Kidney epithelial cell (primary cell): ENCODE data around the gene CAMTA1. TPM values are rescaled to one million over a fixed set of nuclear protein-coding genes. Genes with fewer than 3 reads are reported as not detected.

ENCODE experiments used
- DNase-seq: peaks from one replicate; pipeline ENCODE4 v3.0.0-alpha.2; 2010; ENCODE audit warnings: low read depth
- H3K27me3 ChIP-seq: 2 replicates; pipeline ENCODE4 v1.6.0; 2011; ENCODE audit warnings: low read length; ENCODE audit not compliant: control insufficient read depth, insufficient read depth
- H3K36me3 ChIP-seq: 2 replicates; pipeline ENCODE4 v1.5.1; 2011; ENCODE audit warnings: low read length; ENCODE audit not compliant: control insufficient read depth, insufficient read depth
- H3K4me3 ChIP-seq: 2 replicates; pipeline ENCODE4 v1.5.1; 2011; ENCODE audit warnings: low read depth, mild to moderate bottlenecking, control low read depth, low read length
- CTCF ChIP-seq: IDR thresholded peaks from 2 replicates; pipeline ENCODE4 v1.5.1; 2011; ENCODE audit warnings: mild to moderate bottlenecking, moderate library complexity, low read length, control low read depth, inconsistent platforms; ENCODE audit not compliant: insufficient read depth, poor library complexity, severe bottlenecking
- total RNA-seq: library from RNA; depleted of rRNA; stranded (reverse); fragments of >200 nt; gene quantifications from 2 replicates; pipeline ENCODE4 v1.2.3, GENCODE V29; 2015

Gene CAMTA1
- total RNA-seq, 1 donor from 2014 or later = 76.5 TPM

GRCh38 chr1:7280347-7280960, 495.2 kb downstream of the CAMTA1 start:
- no peak for DNase-seq
- TF ChIP-seq CTCF = no peak
- Histone ChIP-seq H3K4me3 (no peak overlapping the region), H3K36me3 (no peaks in the 10 kb centered on the region), H3K27me3 (no peaks in the 10 kb centered on the region)

- H3K4me3 ChIP-seq = no peak overlapping the region
- no peak for DNase-seq
- TF ChIP-seq CTCF = no peak
Observed at GRCh38 chr1:7281821-7282220, 496.6 kb downstream of the CAMTA1 start.

GRCh38 chr1:7284839-7285435, 499.7 kb downstream of the CAMTA1 start:
- Histone ChIP-seq H3K27me3 (no peaks in the 10 kb centered on the region), H3K36me3 (no peaks in the 10 kb centered on the region), H3K4me3 (no peak overlapping the region)
- no peak for TF ChIP-seq CTCF
- DNase-seq = peak; percentile 29

More at GRCh38 chr1:7281821-7282220, 496.6 kb downstream of the CAMTA1 start:
- Histone ChIP-seq H3K27me3 (no peaks in the 10 kb centered on the region), H3K36me3 (no peaks in the 10 kb centered on the region)

DNA sequence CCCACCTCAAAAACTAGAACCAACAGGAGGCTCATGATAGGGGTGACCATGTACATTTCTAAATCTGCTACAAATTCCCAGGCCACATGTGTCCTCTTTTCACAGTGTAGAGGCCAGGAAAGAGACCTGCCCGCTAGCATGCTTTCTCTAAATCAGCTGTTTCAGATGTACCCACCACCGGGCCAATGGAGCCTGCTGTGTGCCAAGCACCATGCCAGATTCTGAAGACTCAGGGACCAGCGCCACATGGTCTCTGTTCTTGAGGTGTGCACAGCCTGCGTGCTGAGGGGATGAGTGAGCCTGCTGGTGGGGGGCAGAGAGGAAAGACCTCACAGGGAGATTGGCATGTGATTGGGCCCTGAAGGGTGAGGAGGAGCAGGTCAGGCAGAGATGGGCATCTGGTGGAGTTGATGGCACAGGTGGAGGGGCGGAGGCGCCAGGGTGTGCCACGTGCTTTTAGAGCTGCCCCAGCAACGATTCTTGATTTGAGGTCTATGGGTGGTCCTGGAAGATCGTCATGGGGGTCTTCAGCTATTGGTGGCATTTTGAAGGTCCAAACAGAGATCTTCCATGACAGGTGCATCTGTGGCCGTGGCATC, 500.7 kb downstream of the CAMTA1 start:
- Histone ChIP-seq H3K36me3 (no peaks in the 10 kb centered on the region), H3K27me3 (no peaks in the 10 kb centered on the region), H3K4me3 (no peak overlapping the region)
- TF ChIP-seq CTCF = no peak
- no peak for DNase-seq

GRCh38 chr1:7287013-7287412, 501.8 kb downstream of the CAMTA1 start:
- Histone ChIP-seq H3K36me3 (no peaks in the 10 kb centered on the region), H3K27me3 (no peaks in the 10 kb centered on the region), H3K4me3 (no peak overlapping the region)
- no peak for DNase-seq
- TF ChIP-seq CTCF = no peak

DNA sequence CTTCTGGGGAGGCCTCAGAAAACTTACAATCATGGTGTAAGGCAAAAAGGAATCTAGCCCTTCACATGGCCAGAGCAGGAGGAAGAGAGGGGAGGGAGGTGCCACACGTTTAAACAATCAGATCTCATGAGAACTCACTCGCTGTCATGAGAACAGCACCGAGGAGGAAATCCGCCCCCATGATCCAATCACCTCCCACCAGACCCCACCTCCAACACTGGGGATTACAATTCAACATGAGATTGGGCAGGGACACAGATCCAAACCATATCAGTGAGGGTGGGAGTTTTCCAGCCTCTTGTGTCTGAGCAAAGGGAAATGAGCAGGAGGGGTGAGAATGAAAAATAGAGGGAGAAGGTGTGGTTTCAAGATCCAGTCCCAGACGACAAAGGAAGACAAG, 503.7 kb downstream of the CAMTA1 start:
- H3K27me3 ChIP-seq = no peaks in the 10 kb centered on the region
- no peak for TF ChIP-seq CTCF
- no peak for DNase-seq
- H3K36me3 ChIP-seq = no peaks in the 10 kb centered on the region
- H3K4me3 ChIP-seq = no peak overlapping the region
